ENCODE results near the gene IFITM5.

- no peak for TF ChIP-seq POLR2AphosphoS5 (IDR thresholded peaks at IDR 0.05; ENCODE audit: insufficient read depth in 1 of 2, low read depth in 1 of 2)
- TF ChIP-seq POLR2A (IDR thresholded peaks at IDR 0.05) = no peak
These were observed 31.0 kb upstream of the IFITM5 start for GRCh38 chr11:330307-330693.
